KMS-11 (cell line): Measurements from ENCODE around the gene LCN12.

Experiments used
- H2AFZ ChIP-seq: fragments of 200-600 bp; sonication (generic); 2 replicates; pipeline ENCODE4 v1.6.1; 2016; ENCODE audit warnings: antibody characterized with exemption, mixed run types, low read depth
- H3K27ac ChIP-seq: fragments of 200-600 bp; sonication (generic); 2 replicates; pipeline ENCODE4 v1.6.1; 2016; ENCODE audit warnings: mild to moderate bottlenecking, mixed run types
- H3K27me3 ChIP-seq: fragments of 200-600 bp; sonication (generic); 2 replicates; pipeline ENCODE4 v1.6.1; 2017; ENCODE audit warnings: mild to moderate bottlenecking, low read depth, mixed run types, moderate library complexity; ENCODE audit not compliant: insufficient read depth
- H3K36me3 ChIP-seq: fragments of 200-600 bp; sonication (generic); 2 replicates; pipeline ENCODE4 v1.6.1; 2017; ENCODE audit warnings: mild to moderate bottlenecking, mixed run types; ENCODE audit not compliant: insufficient read depth
- H3K4me1 ChIP-seq: fragments of 200-600 bp; sonication (generic); 2 replicates; pipeline ENCODE4 v1.6.1; 2016; ENCODE audit warnings: mild to moderate bottlenecking, low read depth, mixed run types; ENCODE audit not compliant: poor library complexity, severe bottlenecking
- H3K4me2 ChIP-seq: fragments of 200-600 bp; sonication (generic); 2 replicates; pipeline ENCODE4 v1.7.0; 2016; ENCODE audit warnings: mild to moderate bottlenecking, mixed run types
- H3K4me3 ChIP-seq: fragments of 200-600 bp; sonication (generic); IDR thresholded peaks from 2 replicates; pipeline ENCODE4 v1.6.1; 2017; ENCODE audit warnings: low read depth, low read length, mixed read lengths; ENCODE audit not compliant: insufficient read depth
- H3K79me2 ChIP-seq: fragments of 200-600 bp; sonication (generic); 2 replicates; pipeline ENCODE4 v1.6.1; 2016; ENCODE audit warnings: low read depth, mixed run types; ENCODE audit not compliant: insufficient read depth
- H3K9ac ChIP-seq: fragments of 200-600 bp; sonication (generic); 2 replicates; pipeline ENCODE4 v1.6.1; 2016; ENCODE audit warnings: mild to moderate bottlenecking, mixed run types
- H4K20me1 ChIP-seq: fragments of 200-600 bp; sonication (generic); 2 replicates; pipeline ENCODE4 v1.6.1; 2016; ENCODE audit warnings: mild to moderate bottlenecking, mixed run types; ENCODE audit not compliant: insufficient read depth
- CTCF ChIP-seq: fragments of 200-600 bp; sonication (generic); conservative IDR thresholded peaks from 2 replicates; pipeline ENCODE4 v1.6.1; 2017; ENCODE audit warnings: low read depth, mild to moderate bottlenecking, antibody characterized with exemption, low read length, moderate library complexity, mixed read lengths

Gene LCN12

GRCh38 chr9:136970361-136970760, 18.3 kb downstream of the LCN12 start:
- TF ChIP-seq CTCF = no peak
- no peak overlapping the region for H2AFZ ChIP-seq
- no peak overlapping the region for H3K4me2 ChIP-seq
- no peak overlapping the region for H3K27ac ChIP-seq
- no peak overlapping the region for H3K9ac ChIP-seq
- H3K79me2 ChIP-seq = no peaks in the 10 kb centered on the region
- no peaks in the 10 kb centered on the region for H4K20me1 ChIP-seq
- peaks cover 11% of the 10 kb centered on the region for H3K4me1 ChIP-seq
- no peak overlapping the region for H3K4me3 ChIP-seq
- H3K27me3 ChIP-seq = peaks cover 29% of the 10 kb centered on the region
- H3K36me3 ChIP-seq = no peaks in the 10 kb centered on the region

GRCh38 chr9:136971746-136972145, 19.7 kb downstream of the LCN12 start:
- H3K4me3 ChIP-seq = no peak overlapping the region
- peaks cover 34% of the 10 kb centered on the region for H3K27me3 ChIP-seq
- H3K27ac ChIP-seq = no peak overlapping the region
- no peaks in the 10 kb centered on the region for H4K20me1 ChIP-seq
- TF ChIP-seq CTCF = no peak
- H2AFZ ChIP-seq = no peak overlapping the region
- H3K4me1 ChIP-seq = no peaks in the 10 kb centered on the region
- no peaks in the 10 kb centered on the region for H3K79me2 ChIP-seq
- no peaks in the 10 kb centered on the region for H3K36me3 ChIP-seq
- H3K4me2 ChIP-seq = no peak overlapping the region
- H3K9ac ChIP-seq = no peak overlapping the region

- no peak for TF ChIP-seq CTCF
- no peak overlapping the region for H3K4me2 ChIP-seq
Measured at GRCh38 chr9:136972335-136972734, 20.3 kb downstream of the LCN12 start.

GRCh38 chr9:136972743-136973142, 20.7 kb downstream of the LCN12 start:
- Histone ChIP-seq H3K4me3 (no peak overlapping the region), H3K79me2 (no peaks in the 10 kb centered on the region), H2AFZ (no peak overlapping the region), H3K27ac (no peak overlapping the region), H4K20me1 (no peaks in the 10 kb centered on the region), H3K9ac (no peak overlapping the region), H3K27me3 (peaks cover 34% of the 10 kb centered on the region), H3K36me3 (no peaks in the 10 kb centered on the region), H3K4me1 (no peaks in the 10 kb centered on the region), H3K4me2 (no peak overlapping the region)
- no peak for TF ChIP-seq CTCF

More at GRCh38 chr9:136972335-136972734, 20.3 kb downstream of the LCN12 start:
- no peak overlapping the region for H3K9ac ChIP-seq
- no peaks in the 10 kb centered on the region for H3K36me3 ChIP-seq
- no peak overlapping the region for H3K4me3 ChIP-seq
- H3K79me2 ChIP-seq = no peaks in the 10 kb centered on the region
- no peaks in the 10 kb centered on the region for H3K4me1 ChIP-seq
- no peak overlapping the region for H2AFZ ChIP-seq
- H3K27ac ChIP-seq = no peak overlapping the region
- no peaks in the 10 kb centered on the region for H4K20me1 ChIP-seq
- H3K27me3 ChIP-seq = peaks cover 34% of the 10 kb centered on the region
